ENCODE measurements around the gene FBXL16. TPM values are rescaled to one million over a fixed set of nuclear protein-coding genes. Genes with fewer than 3 reads are reported as not detected.
"Not testable (repeated sequence)": the region's sequence is repeated elsewhere in the genome, so short reads cannot be mapped to it uniquely, and the experiment has no call there.

FBXL16 gene
- total RNA-seq, 4 donors from 2014 or later = 0.48 to 0.75 (median 0.56) TPM; not detected in 1

DNA sequence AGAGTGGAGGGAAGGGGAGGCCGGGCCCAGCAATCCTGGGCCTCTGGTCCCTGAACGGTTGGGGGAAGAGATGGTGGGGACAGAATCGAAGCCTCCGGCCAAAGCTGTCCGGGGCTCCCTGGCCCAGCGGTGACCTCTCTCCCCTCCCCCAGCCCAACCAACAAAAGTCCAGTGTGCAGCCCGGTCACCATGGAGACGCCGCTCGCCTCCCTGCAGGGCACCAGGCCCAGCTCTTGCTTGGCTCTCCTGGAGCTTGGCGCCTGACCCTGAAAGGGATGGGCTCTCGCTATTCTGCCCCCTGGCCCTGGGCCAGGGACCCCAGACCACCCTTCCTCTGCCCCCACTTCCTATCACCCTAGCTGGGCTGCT, 10.6 kb upstream of the FBXL16 start:
- ATAC-seq (ENCODE audit: low FRiP score) (no peak), DNase-seq (ENCODE audit: low spot score) (no peak)
- TF ChIP-seq, protein P1, sequence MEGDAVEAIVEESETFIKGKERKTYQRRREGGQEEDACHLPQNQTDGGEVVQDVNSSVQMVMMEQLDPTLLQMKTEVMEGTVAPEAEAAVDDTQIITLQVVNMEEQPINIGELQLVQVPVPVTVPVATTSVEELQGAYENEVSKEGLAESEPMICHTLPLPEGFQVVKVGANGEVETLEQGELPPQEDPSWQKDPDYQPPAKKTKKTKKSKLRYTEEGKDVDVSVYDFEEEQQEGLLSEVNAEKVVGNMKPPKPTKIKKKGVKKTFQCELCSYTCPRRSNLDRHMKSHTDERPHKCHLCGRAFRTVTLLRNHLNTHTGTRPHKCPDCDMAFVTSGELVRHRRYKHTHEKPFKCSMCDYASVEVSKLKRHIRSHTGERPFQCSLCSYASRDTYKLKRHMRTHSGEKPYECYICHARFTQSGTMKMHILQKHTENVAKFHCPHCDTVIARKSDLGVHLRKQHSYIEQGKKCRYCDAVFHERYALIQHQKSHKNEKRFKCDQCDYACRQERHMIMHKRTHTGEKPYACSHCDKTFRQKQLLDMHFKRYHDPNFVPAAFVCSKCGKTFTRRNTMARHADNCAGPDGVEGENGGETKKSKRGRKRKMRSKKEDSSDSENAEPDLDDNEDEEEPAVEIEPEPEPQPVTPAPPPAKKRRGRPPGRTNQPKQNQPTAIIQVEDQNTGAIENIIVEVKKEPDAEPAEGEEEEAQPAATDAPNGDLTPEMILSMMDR (IDR thresholded peaks at IDR 0.05) = no peak

DNA sequence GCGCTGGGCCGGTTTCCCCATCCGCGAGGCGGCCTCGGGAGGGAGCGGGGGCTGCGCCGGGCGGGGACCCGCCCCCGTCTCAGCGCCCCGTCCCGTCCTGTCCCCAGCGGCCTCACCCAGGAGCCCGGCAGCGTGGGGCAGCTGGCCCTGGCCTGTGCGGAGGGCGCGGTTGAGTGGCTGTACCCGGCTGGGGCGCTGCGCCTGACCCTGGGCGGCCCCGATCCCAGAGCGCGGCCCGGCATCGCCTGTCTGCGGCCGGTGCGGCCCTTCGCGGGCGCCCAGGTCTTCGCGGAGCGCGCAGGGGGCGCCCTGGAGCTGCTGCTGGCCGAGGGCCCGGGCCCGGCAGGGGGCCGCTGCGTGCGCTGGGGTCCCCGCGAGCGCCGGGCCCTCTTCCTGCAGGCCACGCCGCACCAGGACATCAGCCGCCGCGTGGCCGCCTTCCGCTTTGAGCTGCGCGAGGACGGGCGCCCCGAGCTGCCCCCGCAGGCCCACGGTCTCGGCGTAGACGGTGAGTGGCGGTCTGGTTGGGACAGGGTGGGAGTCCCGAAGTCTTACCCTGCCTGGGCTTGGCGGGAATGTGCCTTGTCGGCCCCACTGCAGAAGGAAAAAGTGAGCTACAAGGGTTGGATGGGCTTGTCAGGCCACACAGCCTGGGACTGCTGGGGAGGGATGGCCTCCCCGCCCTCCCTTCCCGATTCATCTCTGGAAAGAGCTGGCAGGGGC, 10.0 kb upstream of the FBXL16 start:
- peak; percentile 23 for ATAC-seq (ENCODE audit: low FRiP score)

DNA sequence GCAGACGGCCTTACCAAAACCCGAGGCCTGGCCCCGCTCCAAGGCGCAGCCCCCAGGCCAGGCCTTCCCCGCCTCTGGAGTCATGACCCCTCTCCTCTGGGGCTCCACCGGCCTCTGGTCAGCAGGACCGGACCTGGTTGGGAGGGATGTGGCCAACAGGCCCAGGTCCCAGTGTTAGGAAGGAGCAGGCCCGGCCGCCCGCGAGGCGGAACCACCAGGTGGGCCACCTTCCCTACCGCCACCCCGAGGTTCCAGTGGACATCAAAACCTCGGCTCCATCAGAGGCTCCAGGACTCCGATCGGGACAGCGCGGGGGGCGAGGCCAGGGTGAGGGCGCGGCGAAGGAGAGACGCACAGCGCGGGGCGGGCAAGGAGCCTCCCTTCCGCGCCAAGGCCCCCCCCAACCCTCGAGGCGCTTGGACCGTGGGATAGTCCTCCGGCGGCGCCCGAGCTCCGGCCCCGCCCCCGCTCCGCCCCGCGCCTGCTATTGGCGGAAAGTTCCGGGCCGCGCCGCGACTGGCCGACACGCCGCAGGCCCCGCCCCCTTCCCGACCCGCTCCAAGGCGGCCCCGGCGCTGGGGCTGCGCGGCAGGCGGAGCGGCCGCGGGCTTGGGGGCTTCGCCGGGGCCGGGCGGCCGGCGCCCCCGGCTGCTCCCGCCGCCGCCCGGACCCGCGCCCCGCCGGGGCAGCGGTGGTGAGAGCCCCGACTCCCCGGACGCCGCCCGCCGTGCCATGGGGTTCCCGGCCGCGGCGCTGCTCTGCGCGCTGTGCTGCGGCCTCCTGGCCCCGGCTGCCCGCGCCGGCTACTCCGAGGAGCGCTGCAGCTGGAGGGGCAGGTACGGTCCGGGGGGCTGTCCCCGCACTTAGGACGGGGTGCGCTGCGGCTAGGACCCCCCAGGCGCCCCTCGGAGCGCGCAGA, 9.2 kb upstream of the FBXL16 start, which contains the start of gene METRN:
Gene METRN (plus strand): TSS at position 561 of the 919 bp plus-strand sequence. CDS start 172 bp downstream, at position 733.
- DNase-seq (ENCODE audit: low spot score) = peak; percentile 83
- peak; percentile 87 for ATAC-seq (ENCODE audit: low FRiP score)
- TF ChIP-seq, protein P1 (IDR thresholded peaks at IDR 0.05) = no peak

More for the DNA sequence above, 10.0 kb upstream of the FBXL16 start:
- TF ChIP-seq, protein P1 (IDR thresholded peaks at IDR 0.05) = no peak
- DNase-seq (ENCODE audit: low spot score) = no peak

DNA sequence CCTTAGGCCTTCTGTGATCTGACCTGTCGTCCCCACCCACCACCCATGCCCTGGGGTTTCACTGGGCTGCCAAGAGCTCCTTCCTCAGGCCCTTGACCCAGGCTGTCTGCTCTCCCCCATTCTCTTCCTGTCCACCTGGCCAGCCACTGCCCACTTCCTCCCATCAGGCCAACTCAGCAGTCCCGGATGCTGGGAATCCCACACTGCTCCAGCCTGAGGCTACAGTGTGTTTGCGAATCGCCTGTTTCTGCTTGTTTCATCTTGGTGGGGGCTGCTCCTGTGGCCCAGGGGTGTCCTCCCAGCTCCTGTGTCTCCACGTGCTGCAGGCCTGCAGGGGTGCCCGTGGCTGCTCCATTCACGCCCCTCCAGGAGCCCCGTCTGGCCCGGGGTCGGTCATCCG, 8.5 kb upstream of the FBXL16 start:
- TF ChIP-seq, protein P1 (IDR thresholded peaks at IDR 0.05) = no peak
- ATAC-seq (ENCODE audit: low FRiP score) (no peak), DNase-seq (ENCODE audit: low spot score) (no peak)

DNA sequence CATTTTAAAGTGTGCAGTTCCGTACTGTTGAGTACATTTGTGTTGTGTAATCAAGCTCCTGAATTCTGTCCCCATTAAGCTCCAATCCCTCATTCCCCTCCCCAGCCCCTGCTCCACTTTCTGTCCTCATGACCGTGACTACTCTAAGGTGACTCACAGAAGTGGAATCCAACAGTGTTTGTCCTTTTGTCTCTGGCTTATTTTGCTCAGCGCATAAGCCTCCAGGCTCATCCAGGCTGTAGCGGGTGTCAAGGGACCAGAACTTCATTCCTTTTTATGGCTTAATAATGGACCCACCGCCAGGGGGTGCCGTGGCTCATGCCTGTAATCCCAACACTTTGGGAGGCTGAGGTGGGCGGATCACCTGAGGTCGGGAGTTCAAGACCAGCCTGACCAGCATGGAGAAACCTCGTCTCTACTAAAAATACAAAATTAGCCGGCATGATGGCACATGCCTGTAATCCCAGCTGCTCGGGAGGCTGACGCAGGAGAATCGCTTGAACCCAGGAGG, 7.2 kb upstream of the FBXL16 start:
- TF ChIP-seq, protein P1 (IDR thresholded peaks at IDR 0.05) = peak in 1 of 3 donors; percentile 28
- not testable (repeated sequence) for DNase-seq (ENCODE audit: low spot score); ATAC-seq (ENCODE audit: low FRiP score)

DNA sequence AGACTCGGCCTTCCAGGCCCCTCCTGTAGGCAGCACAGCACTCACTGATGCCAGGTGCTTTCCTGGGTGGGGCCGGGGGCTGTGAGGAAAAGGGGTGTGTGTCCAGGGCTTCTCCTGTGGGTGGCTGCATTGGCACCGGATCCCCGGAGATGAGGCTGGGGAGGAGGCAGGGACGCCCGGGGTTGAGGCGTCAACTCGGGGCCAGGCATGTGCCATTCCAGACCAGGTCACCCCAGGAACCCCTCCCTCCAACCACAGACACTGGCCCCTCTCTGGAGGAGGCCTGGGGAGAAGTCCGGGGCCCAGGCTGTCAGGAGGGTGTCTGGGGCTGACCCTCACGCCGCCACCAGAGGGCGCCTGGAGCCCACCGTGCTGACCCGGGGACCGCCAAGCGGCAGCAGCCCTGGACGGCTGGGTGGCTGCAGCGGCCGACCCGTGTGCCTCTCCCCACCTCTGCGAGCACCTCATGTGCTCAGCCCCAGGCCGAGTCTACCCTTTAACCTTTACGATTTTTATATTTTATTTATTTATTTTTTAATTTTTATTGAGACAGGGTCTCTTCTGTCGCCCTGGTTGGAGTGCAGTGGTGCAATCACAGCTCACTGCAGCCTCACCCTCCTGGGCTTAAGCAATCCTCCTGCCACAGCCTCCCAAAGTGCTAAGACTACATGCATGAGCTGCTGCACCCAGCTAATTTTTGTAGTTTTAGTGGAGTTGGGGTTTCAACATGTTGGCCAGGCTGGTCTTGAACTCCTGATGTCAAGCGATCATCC, 6.1 kb upstream of the FBXL16 start:
- DNase-seq (ENCODE audit: low spot score) (no peak), ATAC-seq (ENCODE audit: low FRiP score) (peak; percentile 23)
- TF ChIP-seq, protein P1 (IDR thresholded peaks at IDR 0.05) = peak in 1 of 3 donors; percentile 84
